Measurements from ENCODE around the gene SLFN12L.

GRCh38 chr17:35529866-35530265 is 7.6 kb downstream of the SLFN12L start:
- TF ChIP-seq, protein P1, sequence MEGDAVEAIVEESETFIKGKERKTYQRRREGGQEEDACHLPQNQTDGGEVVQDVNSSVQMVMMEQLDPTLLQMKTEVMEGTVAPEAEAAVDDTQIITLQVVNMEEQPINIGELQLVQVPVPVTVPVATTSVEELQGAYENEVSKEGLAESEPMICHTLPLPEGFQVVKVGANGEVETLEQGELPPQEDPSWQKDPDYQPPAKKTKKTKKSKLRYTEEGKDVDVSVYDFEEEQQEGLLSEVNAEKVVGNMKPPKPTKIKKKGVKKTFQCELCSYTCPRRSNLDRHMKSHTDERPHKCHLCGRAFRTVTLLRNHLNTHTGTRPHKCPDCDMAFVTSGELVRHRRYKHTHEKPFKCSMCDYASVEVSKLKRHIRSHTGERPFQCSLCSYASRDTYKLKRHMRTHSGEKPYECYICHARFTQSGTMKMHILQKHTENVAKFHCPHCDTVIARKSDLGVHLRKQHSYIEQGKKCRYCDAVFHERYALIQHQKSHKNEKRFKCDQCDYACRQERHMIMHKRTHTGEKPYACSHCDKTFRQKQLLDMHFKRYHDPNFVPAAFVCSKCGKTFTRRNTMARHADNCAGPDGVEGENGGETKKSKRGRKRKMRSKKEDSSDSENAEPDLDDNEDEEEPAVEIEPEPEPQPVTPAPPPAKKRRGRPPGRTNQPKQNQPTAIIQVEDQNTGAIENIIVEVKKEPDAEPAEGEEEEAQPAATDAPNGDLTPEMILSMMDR (IDR thresholded peaks at IDR 0.05): no peak
- no peak for TF ChIP-seq POLR2A (IDR thresholded peaks at IDR 0.05)

All from vagina (tissue), 2 donors.